K562 (cell line): ENCODE measurements around the gene CFHR5. TPM values are rescaled to one million over a fixed set of nuclear protein-coding genes. Genes with fewer than 3 reads are reported as not detected.

Source experiments
- ATAC-seq: fragments of 200-7000 bp; cut with Tn5 transposase; 3 replicates; pipeline ENCODE4 v1.9.1; 2020; ENCODE audit warnings: moderate library complexity
- BruUV-seq: library from RNA; stranded (reverse); fragments of 400-500 nt; replicated peaks from 2 replicates; lab custom pipeline; 2021; lab: Mats Ljungman, UMichigan
- CTCF ChIA-PET: fragments of 300-600 bp; formaldehyde crosslinking; extraction: SDS; loops from one replicate; lab custom pipeline; 2021; ENCODE audit warnings: low intra/inter-chr PET ratio; lab: Yijun Ruan, JAX
- POLR2A ChIA-PET: fragments of 300-600, 350-650 bp; sonication (Branson Sonifier 250); formaldehyde crosslinking; extraction: SDS; loops from one replicate; lab custom pipeline; 2021; ENCODE audit warnings: antibody characterized with exemption, inconsistent platforms; lab: Yijun Ruan, JAX
- DNase-seq, 4 experiments: peaks; one replicate each; pipeline versions ENCODE4 v3.0.0 to v3.0.0-alpha.2; 2011 to 2018; ENCODE audit warnings: low spot score in 3 of 4, mixed read lengths in 3 of 4; ENCODE audit errors: extremely low read depth in 1 of 4
- FAIRE-seq: peaks from 2 replicates; lab custom pipeline; 2011; peaks lifted over from hg19 to GRCh38; lab: Jason Lieb, UNC
- H2AFZ ChIP-seq: 2 replicates; pipeline ENCODE4 v1.6.0; 2011; ENCODE audit warnings: low read depth, low read length, control low read depth, inconsistent platforms
- H3K27ac ChIP-seq: fragments of 200-600 bp; 3 replicates; pipeline ENCODE4 v1.8.0; 2011; ENCODE audit warnings: low read depth, mild to moderate bottlenecking, control low read depth, inconsistent platforms, low read length, moderate library complexity, mixed read lengths; ENCODE audit errors: extremely low read depth
- H3K27me3 ChIP-seq, 2 experiments: fragments of 300-600 bp in 1 of 2; 2 replicates in 1 of 2; 3 replicates in 1 of 2; pipeline versions ENCODE4 v1.6.0 to v1.8.0; 2011; ENCODE audit warnings: inconsistent platforms in 2 of 2, low read length in 2 of 2, mild to moderate bottlenecking in 1 of 2, mixed read lengths in 1 of 2, moderate library complexity in 1 of 2; ENCODE audit not compliant: control insufficient read depth in 2 of 2, insufficient read depth in 2 of 2
- H3K36me3 ChIP-seq: fragments of 300-600 bp; 3 replicates; pipeline ENCODE4 v1.8.0; 2011; ENCODE audit warnings: mild to moderate bottlenecking, low read length, inconsistent platforms; ENCODE audit not compliant: control insufficient read depth, insufficient read depth
- H3K4me1 ChIP-seq, 2 experiments: fragments of 200-600 bp in 1 of 2; replicated peaks in 1 of 2; 2 replicates in 1 of 2; 3 replicates in 1 of 2; pipeline versions ENCODE4 v1.5.1 to v1.8.0; 2011; ENCODE audit warnings: inconsistent platforms in 2 of 2, low read length in 2 of 2, mild to moderate bottlenecking in 1 of 2, mixed read lengths in 1 of 2, moderate library complexity in 1 of 2; ENCODE audit not compliant: control insufficient read depth in 2 of 2, insufficient read depth in 2 of 2
- H3K4me2 ChIP-seq: 2 replicates; pipeline ENCODE4 v1.6.1; 2011; ENCODE audit warnings: low read length, control low read depth, inconsistent platforms, mixed read lengths; ENCODE audit not compliant: insufficient read depth
- H3K4me3 ChIP-seq: fragments of 200-600 bp; sonication (generic), shearing (Covaris generic); 2 replicates; pipeline ENCODE4 v1.5.1; 2016; ENCODE audit warnings: control low read depth, inconsistent platforms
- H3K79me2 ChIP-seq: fragments of 200-600 bp; 3 replicates; pipeline ENCODE4 v1.8.0; 2011; ENCODE audit warnings: low read length, inconsistent platforms; ENCODE audit not compliant: control insufficient read depth, insufficient read depth
- H3K9ac ChIP-seq, 2 experiments: 2 replicates each; pipeline versions ENCODE4 v1.6.0 to v1.6.1; 2011; ENCODE audit warnings: low read depth in 2 of 2, low read length in 2 of 2, control low read depth in 1 of 2, inconsistent platforms in 1 of 2, mild to moderate bottlenecking in 1 of 2, mixed read lengths in 1 of 2; ENCODE audit not compliant: insufficient read depth in 1 of 2
- H3K9me1 ChIP-seq: one replicate; pipeline ENCODE4 v1.6.0; 2011; ENCODE audit warnings: inconsistent platforms, mild to moderate bottlenecking, low read length, moderate library complexity; ENCODE audit not compliant: control insufficient read depth, insufficient read depth
- H3K9me3 ChIP-seq: replicated peaks from 2 replicates; pipeline ENCODE4 v1.5.1; 2011; ENCODE audit warnings: low read depth, low read length, inconsistent platforms; ENCODE audit not compliant: control insufficient read depth, insufficient read depth
- H4K20me1 ChIP-seq: replicated peaks from 2 replicates; pipeline ENCODE4 v1.6.1; 2011; ENCODE audit warnings: low read length, inconsistent platforms, mixed read lengths; ENCODE audit not compliant: control insufficient read depth, insufficient read depth
- BACH1 ChIP-seq: fragments of 200-800 bp; sonication (Bioruptor generic); IDR thresholded peaks from 2 replicates; pipeline ENCODE4 v1.6.1; 2016; ENCODE audit warnings: missing genetic modification characterization, missing compliant biosample characterization
- C11orf30 ChIP-seq: fragments of 450-650 bp; IDR thresholded peaks from 2 replicates; pipeline ENCODE4 v1.6.1; 2016; ENCODE audit warnings: low read depth, mild to moderate bottlenecking
- CEBPB ChIP-seq: fragments of 450-650 bp; IDR thresholded peaks from 2 replicates; pipeline ENCODE4 v1.6.1; 2016; ENCODE audit warnings: missing genetic modification characterization, missing compliant biosample characterization
- CEBPG ChIP-seq, 3 experiments: fragments of 200-800 bp in 1 of 3; sonication (Bioruptor generic) in 1 of 3; sonication (generic) in 1 of 3; formaldehyde crosslinking in 1 of 3; IDR thresholded peaks in 2 of 3; conservative IDR thresholded peaks in 1 of 3; 2 replicates each; pipeline versions ENCODE4 v1.6.1 to v1.8.0; 2016 to 2022; ENCODE audit warnings: missing compliant biosample characterization in 2 of 3, missing genetic modification characterization in 2 of 3, mild to moderate bottlenecking in 1 of 3, missing genetic modification reagents in 1 of 3
- DDX20 ChIP-seq: fragments of 450-650 bp; IDR thresholded peaks from 2 replicates; pipeline ENCODE4 v1.6.1; 2016; ENCODE audit warnings: missing genetic modification characterization, low read depth, mild to moderate bottlenecking, missing compliant biosample characterization, moderate library complexity
- EHMT2 ChIP-seq: fragments of 450-650 bp; IDR thresholded peaks from 2 replicates; pipeline ENCODE4 v1.6.1; 2018; ENCODE audit warnings: antibody characterized with exemption
- KDM4B ChIP-seq, 2 experiments: fragments of 450-650 bp in 1 of 2; sonication (generic) in 1 of 2; IDR thresholded peaks; 2 replicates each; pipeline ENCODE4 v1.6.1; 2016 to 2017; ENCODE audit warnings: borderline replicate concordance in 2 of 2, antibody characterized with exemption in 1 of 2, low read depth in 1 of 2, mild to moderate bottlenecking in 1 of 2
- KLF10 ChIP-seq: fragments of 250-450 bp; sonication (Bioruptor Pico); IDR thresholded peaks from 2 replicates; pipeline ENCODE4 v1.6.1; 2021; ENCODE audit warnings: matching md5 sums
- ZBTB49 ChIP-seq: sonication (generic); formaldehyde crosslinking; IDR thresholded peaks from 2 replicates; pipeline ENCODE4 v1.8.0; 2022; ENCODE audit warnings: missing genetic modification reagents, mild to moderate bottlenecking, borderline replicate concordance
- ZHX1 ChIP-seq: fragments of 150-350 bp; conservative IDR thresholded peaks from 2 replicates; pipeline ENCODE4 v1.6.1; 2014; ENCODE audit warnings: low read length
- ZNF311 ChIP-seq: fragments of 250-450 bp; sonication (Bioruptor Pico); IDR thresholded peaks from 2 replicates; pipeline ENCODE4 v1.4.0; 2020; ENCODE audit warnings: mild to moderate bottlenecking, moderate library complexity
- ZNF316 ChIP-seq: fragments of 450-650 bp; IDR thresholded peaks from 2 replicates; pipeline ENCODE4 v1.6.1; 2016
- ZNF324 ChIP-seq: fragments of 250-450 bp; sonication (Bioruptor Pico); IDR thresholded peaks from 2 replicates; pipeline ENCODE4 v1.4.0; 2020; ENCODE audit warnings: mild to moderate bottlenecking
- WGBS: fragments of 100-300 bp; shearing (Covaris generic); methylation state at CpG from one replicate; pipeline ENCODE4 v1.1.6; 2016; ENCODE audit warnings: low coverage, mixed read lengths; ENCODE audit not compliant: insufficient coverage; ENCODE audit errors: missing lambda C conversion rate; 5-methylcytosine and 5-hydroxymethylcytosine counted together
- in situ Hi-C: fragments of 300-500 bp; cut with MboI; formaldehyde crosslinking; loops from 4 replicates; pipeline ENCODE4 v1.15.0; 2018; ENCODE audit warnings: inconsistent platforms, mixed read lengths
- intact Hi-C: fragments of 100-400 bp; cut with micrococcal nuclease; formaldehyde crosslinking; loops from 2 replicates; pipeline ENCODE4 v1.14.2; 2022
- polyA plus RNA-seq, 8 experiments: library from polyadenylated mRNA; depleted of rRNA in 4 of 8; stranded (reverse) in 5 of 8; unstranded in 3 of 8; fragments of >200 nt; fragmentation: Nextera tagmentation in 2 of 8; fragmentation: Illumina TruSeq in 1 of 8; extraction: Ambion mirVana in 2 of 8; extraction: Trizol in 1 of 8; gene quantifications; 2 replicates each; pipeline versions ENCODE4 v1.2.1 to v1.2.3, GENCODE V29; 2011 to 2014; ENCODE audit warnings: inconsistent platforms in 1 of 8, missing spikeins in 1 of 8
- total RNA-seq, 7 experiments: library from RNA; depleted of rRNA in 6 of 7; stranded (reverse); fragments of >200 nt in 6 of 7; fragmentation: Illumina TruSeq in 2 of 7; extraction: Trizol in 2 of 7; gene quantifications; 2 replicates each; pipeline versions ENCODE4 v1.2.1 to v1.2.3, GENCODE V29; 2011 to 2021; ENCODE audit warnings: low replicate concordance in 1 of 7
- TF ChIP-seq, protein P1 (sequence below): sonication (generic); formaldehyde crosslinking; IDR thresholded peaks from 2 replicates; pipeline ENCODE4 v1.8.0; 2022; ENCODE audit warnings: mild to moderate bottlenecking, missing genetic modification reagents

Gene CFHR5
- total and polyA plus RNA-seq, 9 of the 15 experiments (the other 6 are each of a cell fraction or from before 2014, with no cell fraction given), result not detected

DNA sequence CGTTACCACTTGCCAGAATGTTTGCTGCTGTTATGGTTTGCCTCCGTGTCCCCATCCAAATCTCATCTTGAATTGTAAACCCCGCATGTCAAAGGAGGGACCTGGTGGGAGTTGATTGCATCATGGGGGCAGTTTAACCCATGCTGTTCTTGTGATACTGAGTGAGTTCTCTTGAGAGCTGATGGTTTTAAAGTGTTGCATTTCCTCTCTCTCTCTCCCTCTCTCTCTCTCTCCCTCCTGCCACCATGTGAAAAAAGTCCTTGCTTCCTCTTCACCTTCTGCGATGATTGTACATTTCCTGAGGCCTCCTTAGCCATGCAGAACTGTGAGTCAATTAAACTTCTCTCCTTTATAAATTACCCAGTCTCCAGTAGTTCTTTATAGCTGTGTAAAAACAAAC, 44.4 kb downstream of the CFHR5 start (continued):
- TF ChIP-seq CEBPG (CRISPR knock-in tag; IDR thresholded peaks at IDR 0.05) (no peak), CEBPG (tag; conservative IDR thresholded peaks at IDR 0.05 in 1 of 2, IDR thresholded peaks at IDR 0.05 in 1 of 2) (peak; percentile 19 to 52; a peak in 1 of 4 replicates), CEBPB (tag) (0 out of 2 replicates have a peak, but pooled peaks have one; percentile 35)

DNA sequence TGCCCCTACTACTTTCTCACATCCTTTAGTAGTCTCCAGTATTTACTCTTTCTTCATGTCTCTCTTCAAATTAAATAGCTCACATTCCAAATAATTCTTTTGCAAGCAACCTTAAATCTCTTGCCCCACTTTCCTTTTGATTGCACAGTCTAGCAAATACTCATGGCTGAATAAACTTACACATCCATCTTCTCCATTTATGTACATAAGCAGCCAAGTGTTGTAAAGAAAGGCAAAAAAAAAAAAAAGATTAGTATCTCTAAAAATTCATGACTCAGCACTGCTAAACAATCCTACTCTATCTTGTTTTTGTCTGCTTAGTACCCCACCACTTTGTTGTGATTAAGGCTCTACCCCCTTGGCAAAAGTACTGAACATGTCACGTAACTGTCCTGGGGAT, 47.1 kb downstream of the CFHR5 start:
- H3K36me3 ChIP-seq, result no peaks in the 10 kb centered on the region
- no peak overlapping the region for H3K4me3 ChIP-seq
- no peaks in the 10 kb centered on the region for H3K79me2 ChIP-seq
- no peak overlapping the region for H2AFZ ChIP-seq
- ChIA-PET CTCF (no interaction called here), POLR2A (no interaction called here)
- 0% methylated on average over 1 of the region's 1 CpG for WGBS
- no peaks in the 10 kb centered on the region for H3K27me3 ChIP-seq
- no peak for FAIRE-seq
- no peak overlapping the region for H3K9ac ChIP-seq
- no peak for DNase-seq
- H3K27ac ChIP-seq, result no peak overlapping the region
- no peaks in the 10 kb centered on the region for H3K4me1 ChIP-seq
- H4K20me1 ChIP-seq, result no peaks in the 10 kb centered on the region
- no peaks in the 10 kb centered on the region; the same call in 1 of the 2 replicates for H3K9me3 ChIP-seq
- ATAC-seq, result no peak
- no TSS peak for BruUV-seq
- intact Hi-C loops, result no loop called here
- no peaks in the 10 kb centered on the region for H3K9me1 ChIP-seq
- H3K4me2 ChIP-seq, result no peak overlapping the region
- in situ Hi-C loops, result no loop called here
- TF ChIP-seq ZNF316, result peak; percentile 93
- TF ChIP-seq KDM4B (IDR thresholded peaks at IDR 0.05; ENCODE audit: borderline replicate concordance in 2 of 2, low read depth in 1 of 2), result no peak
- TF ChIP-seq ZHX1, result no peak
- no peak for TF ChIP-seq ZNF311 (CRISPR knock-in tag)
- no peak for TF ChIP-seq KLF10 (CRISPR knock-in tag)
- no peak for TF ChIP-seq EHMT2
- peak; percentile 66 for TF ChIP-seq BACH1 (tag)
- no peak for TF ChIP-seq ZBTB49 (CRISPR knock-in tag)
- TF ChIP-seq, protein P1, sequence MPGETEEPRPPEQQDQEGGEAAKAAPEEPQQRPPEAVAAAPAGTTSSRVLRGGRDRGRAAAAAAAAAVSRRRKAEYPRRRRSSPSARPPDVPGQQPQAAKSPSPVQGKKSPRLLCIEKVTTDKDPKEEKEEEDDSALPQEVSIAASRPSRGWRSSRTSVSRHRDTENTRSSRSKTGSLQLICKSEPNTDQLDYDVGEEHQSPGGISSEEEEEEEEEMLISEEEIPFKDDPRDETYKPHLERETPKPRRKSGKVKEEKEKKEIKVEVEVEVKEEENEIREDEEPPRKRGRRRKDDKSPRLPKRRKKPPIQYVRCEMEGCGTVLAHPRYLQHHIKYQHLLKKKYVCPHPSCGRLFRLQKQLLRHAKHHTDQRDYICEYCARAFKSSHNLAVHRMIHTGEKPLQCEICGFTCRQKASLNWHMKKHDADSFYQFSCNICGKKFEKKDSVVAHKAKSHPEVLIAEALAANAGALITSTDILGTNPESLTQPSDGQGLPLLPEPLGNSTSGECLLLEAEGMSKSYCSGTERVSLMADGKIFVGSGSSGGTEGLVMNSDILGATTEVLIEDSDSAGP (CRISPR knock-in tag), result no peak
- TF ChIP-seq ZNF324 (CRISPR knock-in tag), result no peak
- TF ChIP-seq DDX20 (tag), result no peak
- TF ChIP-seq C11orf30, result peak; percentile 85
